ACC112 (cell line): ENCODE results near the gene GABBR1.

ENCODE experiments used
- H2AFZ ChIP-seq: fragments of 200-600 bp; sonication (generic); one replicate; pipeline ENCODE4 v1.6.0; 2017; ENCODE audit warnings: antibody characterized with exemption, low read length; ENCODE audit not compliant: unreplicated experiment
- H3K27ac ChIP-seq: fragments of 200-600 bp; sonication (generic); 2 replicates; pipeline ENCODE4 v1.5.1; 2014; ENCODE audit warnings: low read depth, mild to moderate bottlenecking, antibody characterized with exemption, low read length, moderate library complexity
- H3K27me3 ChIP-seq: fragments of 200-600 bp; sonication (generic); 2 replicates; pipeline ENCODE4 v1.6.1; 2014; ENCODE audit warnings: mild to moderate bottlenecking, antibody characterized with exemption, low read length, moderate library complexity, mixed read lengths; ENCODE audit not compliant: insufficient read depth
- H3K36me3 ChIP-seq: fragments of 200-600 bp; sonication (generic); 2 replicates; pipeline ENCODE4 v1.6.1; 2016; ENCODE audit warnings: mild to moderate bottlenecking, antibody characterized with exemption, low read length, moderate library complexity, mixed read lengths; ENCODE audit not compliant: insufficient read depth
- H3K4me1 ChIP-seq: fragments of 200-600 bp; sonication (generic); one replicate; pipeline ENCODE4 v1.6.1; 2016; ENCODE audit warnings: low read length, mixed read lengths; ENCODE audit not compliant: insufficient read depth, unreplicated experiment, control insufficient read depth
- H3K4me3 ChIP-seq: fragments of 200-600 bp; sonication (generic); 2 replicates; pipeline ENCODE4 v1.5.1; 2014; ENCODE audit warnings: mild to moderate bottlenecking, low read depth, low read length
- H3K79me2 ChIP-seq: fragments of 200-600 bp; sonication (generic); one replicate; pipeline ENCODE4 v1.6.0; 2016; ENCODE audit warnings: low read length; ENCODE audit not compliant: control insufficient read depth, unreplicated experiment, insufficient read depth

GABBR1 gene

GRCh38 chr6:29653452-29654038, 20.6 kb upstream of the GABBR1 start:
- H3K36me3 ChIP-seq = no peaks in the 10 kb centered on the region
- no peak overlapping the region for H3K4me3 ChIP-seq
- no peaks in the 10 kb centered on the region for H3K4me1 ChIP-seq
- no peaks in the 10 kb centered on the region for H3K79me2 ChIP-seq
- no peak overlapping the region for H2AFZ ChIP-seq
- H3K27me3 ChIP-seq = peaks cover 42% of the 10 kb centered on the region
- no peak overlapping the region for H3K27ac ChIP-seq

- Histone ChIP-seq H3K27me3 (peaks cover 33% of the 10 kb centered on the region), H2AFZ (no peak overlapping the region), H3K4me1 (no peaks in the 10 kb centered on the region), H3K27ac (no peak overlapping the region), H3K4me3 (no peak overlapping the region), H3K79me2 (no peaks in the 10 kb centered on the region), H3K36me3 (no peaks in the 10 kb centered on the region)
These were observed 19.2 kb upstream of the GABBR1 start for GRCh38 chr6:29652198-29652584.

GRCh38 chr6:29651413-29652197, 18.6 kb upstream of the GABBR1 start:
- no peak overlapping the region for H3K27ac ChIP-seq
- no peaks in the 10 kb centered on the region for H3K79me2 ChIP-seq
- H2AFZ ChIP-seq = no peak overlapping the region
- no peak overlapping the region for H3K4me3 ChIP-seq
- no peaks in the 10 kb centered on the region for H3K4me1 ChIP-seq
- peaks cover 27% of the 10 kb centered on the region for H3K27me3 ChIP-seq
- no peaks in the 10 kb centered on the region for H3K36me3 ChIP-seq

- H3K79me2 ChIP-seq = no peaks in the 10 kb centered on the region
- peaks cover 12% of the 10 kb centered on the region for H3K27me3 ChIP-seq
- H3K36me3 ChIP-seq = no peaks in the 10 kb centered on the region
- H3K27ac ChIP-seq = peak overlapping the region; percentile 28; the same call in 1 of the 2 replicates
- H2AFZ ChIP-seq = peak overlapping the region; percentile 89
- H3K4me3 ChIP-seq = peak overlapping the region; percentile 81
- H3K4me1 ChIP-seq = no peaks in the 10 kb centered on the region
These were observed 17.0 kb upstream of the GABBR1 start for GRCh38 chr6:29649701-29650673.

- Histone ChIP-seq H3K4me1 (no peaks in the 10 kb centered on the region), H3K36me3 (no peaks in the 10 kb centered on the region), H3K4me3 (no peak overlapping the region), H3K79me2 (no peaks in the 10 kb centered on the region), H3K27me3 (no peaks in the 10 kb centered on the region), H2AFZ (no peak overlapping the region), H3K27ac (no peak overlapping the region)
These were observed 15.1 kb upstream of the GABBR1 start for GRCh38 chr6:29647927-29648642.

- Histone ChIP-seq H3K27me3 (no peaks in the 10 kb centered on the region; the same call in 1 of the 2 replicates), H3K4me1 (no peaks in the 10 kb centered on the region), H3K4me3 (no peak overlapping the region), H2AFZ (peak overlapping the region; percentile 12), H3K27ac (no peak overlapping the region), H3K79me2 (no peaks in the 10 kb centered on the region), H3K36me3 (no peaks in the 10 kb centered on the region)
These were observed 8.6 kb upstream of the GABBR1 start for GRCh38 chr6:29641430-29642148.

GRCh38 chr6:29637247-29637646, 4.3 kb upstream of the GABBR1 start:
- no peaks in the 10 kb centered on the region for H3K79me2 ChIP-seq

GRCh38 chr6:29633534-29633905, 537 bp upstream of the GABBR1 start:
- H3K4me3 ChIP-seq = peak overlapping the region; percentile 78
- H3K27me3 ChIP-seq = no peaks in the 10 kb centered on the region; the same call in 1 of the 2 replicates
- no peaks in the 10 kb centered on the region for H3K36me3 ChIP-seq
- no peak overlapping the region for H3K27ac ChIP-seq
- peaks cover 9% of the 10 kb centered on the region for H3K79me2 ChIP-seq
- peaks cover 26% of the 10 kb centered on the region for H3K4me1 ChIP-seq
- H2AFZ ChIP-seq = peak overlapping the region; percentile 19

More at GRCh38 chr6:29637247-29637646, 4.3 kb upstream of the GABBR1 start:
- H2AFZ ChIP-seq = no peak overlapping the region
- no peak overlapping the region for H3K27ac ChIP-seq
- H3K4me1 ChIP-seq = no peaks in the 10 kb centered on the region
- no peaks in the 10 kb centered on the region; the same call in 1 of the 2 replicates for H3K27me3 ChIP-seq
- no peaks in the 10 kb centered on the region for H3K36me3 ChIP-seq
- H3K4me3 ChIP-seq = no peak overlapping the region

GRCh38 chr6:29631860-29632731, 887 bp downstream of the GABBR1 start:
- Histone ChIP-seq H3K4me1 (peaks cover 27% of the 10 kb centered on the region), H2AFZ (peak overlapping the region; percentile 53), H3K4me3 (peak overlapping the region; percentile 78), H3K36me3 (no peaks in the 10 kb centered on the region), H3K27me3 (no peaks in the 10 kb centered on the region; the same call in 1 of the 2 replicates), H3K27ac (no peak overlapping the region), H3K79me2 (peaks cover 13% of the 10 kb centered on the region)
